IMR-90 (cell line): ENCODE data around the gene NUP62CL. TPM values are rescaled to one million over a fixed set of nuclear protein-coding genes. Genes with fewer than 3 reads are reported as not detected.

ENCODE experiments used
- ATAC-seq: fragments of 200-7000 bp; cut with Tn5 transposase; 2 replicates; pipeline ENCODE4 v1.9.1; 2020; ENCODE audit warnings: low read depth, mild to moderate bottlenecking, moderate library complexity
- BruUV-seq: library from RNA; stranded (reverse); fragments of 400-500 nt; replicated peaks from 2 replicates; lab custom pipeline; 2021; lab: Mats Ljungman, UMichigan
- CTCF ChIA-PET: fragments of 300-600 bp; formaldehyde crosslinking; extraction: SDS; loops from one replicate; lab custom pipeline; 2021; ENCODE audit warnings: antibody characterized with exemption; lab: Yijun Ruan, JAX
- POLR2A ChIA-PET: fragments of 300-600 bp; sonication (Branson Sonifier 250); formaldehyde crosslinking; loops from one replicate; lab custom pipeline; 2022; ENCODE audit warnings: antibody characterized with exemption; ENCODE audit not compliant: unreplicated experiment; lab: Charles Lee
- DNase-seq: peaks from one replicate; pipeline ENCODE4 v3.0.0; 2013
- H2AFZ ChIP-seq: replicated peaks from 2 replicates; pipeline ENCODE3; 2013; ENCODE audit warnings: low read length, mild to moderate bottlenecking; ENCODE audit not compliant: poor library complexity
- H2AK5ac ChIP-seq: 2 replicates; pipeline ENCODE4 v1.6.1; 2013; ENCODE audit warnings: low read depth, low read length, inconsistent platforms
- H2AK9ac ChIP-seq: replicated peaks from 2 replicates; pipeline ENCODE3; 2013; ENCODE audit warnings: mild to moderate bottlenecking, low read depth, low read length, moderate library complexity; ENCODE audit not compliant: poor library complexity
- H2BK120ac ChIP-seq: 2 replicates; pipeline ENCODE4 v1.6.1; 2013; ENCODE audit warnings: low read depth, low read length, inconsistent platforms
- H2BK15ac ChIP-seq: 3 replicates; pipeline ENCODE4 v1.6.1; 2013; ENCODE audit warnings: low read depth, low read length, inconsistent platforms
- H2BK20ac ChIP-seq: 2 replicates; pipeline ENCODE4 v1.6.1; 2013; ENCODE audit warnings: low read depth, mild to moderate bottlenecking, inconsistent platforms, low read length, moderate library complexity
- H2BK5ac ChIP-seq: 2 replicates; pipeline ENCODE4 v1.6.1; 2013; ENCODE audit warnings: mild to moderate bottlenecking, low read depth, low read length, inconsistent platforms; ENCODE audit not compliant: poor library complexity, severe bottlenecking
- H3K14ac ChIP-seq: replicated peaks from 2 replicates; pipeline ENCODE4 v1.6.1; 2013; ENCODE audit warnings: low read depth, low read length, inconsistent platforms
- H3K18ac ChIP-seq: 2 replicates; pipeline ENCODE4 v1.6.1; 2013; ENCODE audit warnings: low read depth, low read length, control low read depth
- H3K23ac ChIP-seq: 2 replicates; pipeline ENCODE4 v1.6.1; 2013; ENCODE audit warnings: low read depth, low read length, inconsistent platforms
- H3K27ac ChIP-seq: 2 replicates; pipeline ENCODE4 v1.5.1; 2013; ENCODE audit warnings: mild to moderate bottlenecking, control low read depth, low read length; ENCODE audit not compliant: insufficient read depth
- H3K27me3 ChIP-seq: 2 replicates; pipeline ENCODE4 v1.6.1; 2013; ENCODE audit warnings: low read length; ENCODE audit not compliant: control insufficient read depth, insufficient read depth
- H3K36me3 ChIP-seq: 2 replicates; pipeline ENCODE4 v1.6.1; 2013; ENCODE audit warnings: low read length, mixed read lengths; ENCODE audit not compliant: control insufficient read depth, insufficient read depth
- H3K4ac ChIP-seq: 2 replicates; pipeline ENCODE4 v1.6.1; 2013; ENCODE audit warnings: low read depth, low read length, inconsistent platforms
- H3K4me1 ChIP-seq: 2 replicates; pipeline ENCODE4 v1.6.1; 2013; ENCODE audit warnings: low read length, mixed read lengths; ENCODE audit not compliant: control insufficient read depth, insufficient read depth
- H3K4me2 ChIP-seq: 2 replicates; pipeline ENCODE4 v1.6.1; 2013; ENCODE audit warnings: low read depth, mild to moderate bottlenecking, control low read depth, low read length, moderate library complexity
- H3K4me3 ChIP-seq: 2 replicates; pipeline ENCODE4 v1.5.1; 2013; ENCODE audit warnings: low read depth, mild to moderate bottlenecking, control low read depth, low read length, moderate library complexity; ENCODE audit not compliant: insufficient read depth
- H3K56ac ChIP-seq: 2 replicates; pipeline ENCODE4 v1.6.1; 2013; ENCODE audit warnings: low read length, inconsistent platforms; ENCODE audit not compliant: insufficient read depth; ENCODE audit errors: extremely low read depth
- H3K79me1 ChIP-seq, 2 experiments: 2 replicates each; pipeline ENCODE4 v1.6.1; 2013; ENCODE audit warnings: low read length in 2 of 2, inconsistent platforms in 1 of 2, low read depth in 1 of 2
- H3K9ac ChIP-seq: 2 replicates; pipeline ENCODE4 v1.6.1; 2013; ENCODE audit warnings: low read depth, low read length, control low read depth
- H3K9me1 ChIP-seq: 2 replicates; pipeline ENCODE4 v1.6.1; 2013; ENCODE audit warnings: low read length, inconsistent platforms; ENCODE audit not compliant: insufficient read depth
- H3K9me3 ChIP-seq: 2 replicates; pipeline ENCODE4 v1.6.1; 2013; ENCODE audit warnings: low read length; ENCODE audit not compliant: control insufficient read depth, insufficient read depth
- H4K20me1 ChIP-seq: 2 replicates; pipeline ENCODE4 v1.6.1; 2013; ENCODE audit warnings: low read length, inconsistent platforms; ENCODE audit not compliant: insufficient read depth
- H4K5ac ChIP-seq: 2 replicates; pipeline ENCODE4 v1.6.1; 2013; ENCODE audit warnings: mild to moderate bottlenecking, low read depth, low read length, control low read depth
- H4K8ac ChIP-seq, 2 experiments: 2 replicates each; pipeline ENCODE4 v1.6.1; 2013; ENCODE audit warnings: low read depth in 2 of 2, low read length in 2 of 2, control low read depth in 1 of 2, inconsistent platforms in 1 of 2
- H4K91ac ChIP-seq: 2 replicates; pipeline ENCODE4 v1.6.1; 2013; ENCODE audit warnings: low read depth, low read length, inconsistent platforms; ENCODE audit not compliant: insufficient read depth
- BHLHE40 ChIP-seq: fragments of 150-350 bp; IDR thresholded peaks from 2 replicates; pipeline ENCODE4 v1.6.1; 2016; ENCODE audit warnings: mild to moderate bottlenecking, low read depth, low read length
- ELK1 ChIP-seq: fragments of 150-350 bp; IDR thresholded peaks from 2 replicates; pipeline ENCODE4 v1.6.1; 2016; ENCODE audit warnings: low read depth, mild to moderate bottlenecking, low read length, moderate library complexity, borderline replicate concordance
- FOS ChIP-seq: fragments of 150-350 bp; IDR thresholded peaks from 2 replicates; pipeline ENCODE4 v1.6.1; 2016; ENCODE audit warnings: low read depth, low read length
- WGBS, 2 experiments: methylation state at CpG; one replicate each; pipeline versions ENCODE4 v1.1.5 to v1.1.7; 2013; ENCODE audit warnings: missing lambda C conversion rate in 2 of 2; ENCODE audit not compliant: insufficient read length in 1 of 2; ENCODE audit errors: extremely low coverage in 2 of 2; 5-methylcytosine and 5-hydroxymethylcytosine counted together
- dilution Hi-C: fragments of 300-500 bp; cut with HindIII; formaldehyde crosslinking; loops from one replicate; pipeline ENCODE4 v1.14.3; 2018; ENCODE audit warnings: low sequenced_read_pairs; ENCODE audit not compliant: unreplicated experiment
- in situ Hi-C: fragments of 300-500 bp; cut with MboI; formaldehyde crosslinking; loops from 3 replicates; pipeline ENCODE4 v1.14.3; 2019; ENCODE audit warnings: low sequenced_read_pairs, inconsistent platforms, mixed read lengths
- intact Hi-C: fragments of 100-400 bp; cut with micrococcal nuclease; formaldehyde crosslinking; loops from 2 replicates; pipeline ENCODE4 v1.10.0; 2022
- polyA plus RNA-seq, 3 experiments: library from polyadenylated mRNA; depleted of rRNA; stranded (reverse); fragments of >200 nt; gene quantifications; 2 replicates each; pipeline ENCODE4 v1.2.3, GENCODE V29; 2012; ENCODE audit warnings: low replicate concordance in 1 of 3
- total RNA-seq: library from RNA; depleted of rRNA; stranded (reverse); fragments of >200 nt; gene quantifications from 2 replicates; pipeline ENCODE4 v1.2.3, GENCODE V29; 2012

NUP62CL gene
- total and polyA plus RNA-seq, 2 of the 4 experiments (the other 2 are of a cell fraction) = not detected

- H2AK5ac ChIP-seq = no peak overlapping the region
- no peak overlapping the region for H3K4me2 ChIP-seq
- H3K9ac ChIP-seq = no peak overlapping the region
- no peaks in the 10 kb centered on the region for H3K4me1 ChIP-seq
- H3K79me1 ChIP-seq = no peaks in the 10 kb centered on the region
- ChIA-PET POLR2A (no interaction called here), CTCF (no interaction called here)
- H2BK120ac ChIP-seq = no peak overlapping the region
- no peaks in the 10 kb centered on the region for H3K9me1 ChIP-seq
- H2BK15ac ChIP-seq = no peak overlapping the region
- TF ChIP-seq BHLHE40 (no peak), ELK1 (no peak), FOS (no peak)
- no peak overlapping the region for H3K27ac ChIP-seq
- BruUV-seq = no TSS peak
- H2BK20ac ChIP-seq = no peak overlapping the region
- H2AK9ac ChIP-seq = no peak overlapping the region
- H3K18ac ChIP-seq = no peak overlapping the region
- H3K4ac ChIP-seq = no peak overlapping the region
- H4K5ac ChIP-seq = no peak overlapping the region
- H3K27me3 ChIP-seq = peaks cover 2% of the 10 kb centered on the region; the same call in 1 of the 2 replicates
- intact Hi-C loops = no loop called here
- H4K8ac ChIP-seq = no peak overlapping the region
- H2AFZ ChIP-seq = no peak overlapping the region
- in situ Hi-C loops = no loop called here
- WGBS, 2 experiments = 33% methylated on average over 3 of the region's 5 CpGs; no CpG with 5 or more reads in 1 of the 2 experiments
- ATAC-seq (no peak), DNase-seq (no peak)
- no peak overlapping the region for H3K23ac ChIP-seq
- H3K4me3 ChIP-seq = no peak overlapping the region
- no peaks in the 10 kb centered on the region for H3K9me3 ChIP-seq
- H3K14ac ChIP-seq = no peak overlapping the region
- H3K36me3 ChIP-seq = no peaks in the 10 kb centered on the region
- dilution Hi-C loops = no loop called here
- no peak overlapping the region for H2BK5ac ChIP-seq
- no peak overlapping the region for H3K56ac ChIP-seq
- H4K91ac ChIP-seq = no peak overlapping the region
- no peaks in the 10 kb centered on the region for H4K20me1 ChIP-seq
Observed at GRCh38 chrX:107153005-107153404, 53.2 kb downstream of the NUP62CL start.
